T-helper 2 cell (primary cell): ENCODE data around the gene STAC3.

ENCODE experiments used
- DNase-seq, 5 experiments: peaks; one replicate each; pipeline versions ENCODE4 v3.0.0 to v3.0.0-alpha.2; 2012 to 2022

Gene STAC3

DNA sequence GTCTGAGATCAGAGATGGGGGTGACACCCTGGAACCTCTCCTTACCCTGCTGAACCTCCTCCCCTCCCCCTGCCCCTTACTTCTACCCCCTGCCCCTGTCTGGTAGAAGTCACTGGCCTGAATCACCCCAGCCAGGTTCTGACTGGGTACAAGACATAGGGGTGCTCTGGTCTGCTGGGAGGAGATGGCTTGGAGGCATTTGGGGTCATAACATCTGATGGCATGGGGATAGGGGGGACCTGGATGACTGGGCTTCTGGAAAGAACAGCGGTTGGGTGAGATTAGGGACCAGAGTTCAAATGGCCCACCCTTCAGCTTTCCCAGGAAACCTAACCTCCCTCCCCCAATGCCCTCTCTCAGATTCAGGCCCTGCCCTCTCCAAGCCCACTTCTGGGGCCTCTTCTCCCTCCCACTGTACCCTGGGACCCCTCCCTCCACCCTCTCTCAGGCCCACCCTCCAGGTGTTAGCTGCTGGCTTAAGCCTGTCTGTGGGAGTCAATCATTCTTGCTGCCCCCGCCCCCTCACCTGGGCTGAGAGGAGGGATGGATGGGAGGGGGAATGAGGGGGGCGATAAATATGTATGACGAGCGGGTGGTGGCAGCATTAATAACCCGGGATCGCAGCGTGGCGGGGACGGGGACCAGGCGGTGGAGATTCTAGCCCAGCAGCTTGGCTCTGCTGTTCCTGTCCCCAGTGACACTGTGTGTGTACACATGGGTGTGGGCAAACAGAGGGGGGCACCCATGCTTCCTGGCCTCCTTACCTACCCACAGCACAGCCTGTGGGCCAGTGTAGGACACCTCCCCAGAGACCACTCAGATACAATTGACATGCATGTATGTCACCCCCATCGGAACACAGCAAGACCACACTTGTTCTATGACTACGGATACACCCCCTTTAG, 28.4 kb downstream of the STAC3 start:
- DNase-seq: no peak

DNA sequence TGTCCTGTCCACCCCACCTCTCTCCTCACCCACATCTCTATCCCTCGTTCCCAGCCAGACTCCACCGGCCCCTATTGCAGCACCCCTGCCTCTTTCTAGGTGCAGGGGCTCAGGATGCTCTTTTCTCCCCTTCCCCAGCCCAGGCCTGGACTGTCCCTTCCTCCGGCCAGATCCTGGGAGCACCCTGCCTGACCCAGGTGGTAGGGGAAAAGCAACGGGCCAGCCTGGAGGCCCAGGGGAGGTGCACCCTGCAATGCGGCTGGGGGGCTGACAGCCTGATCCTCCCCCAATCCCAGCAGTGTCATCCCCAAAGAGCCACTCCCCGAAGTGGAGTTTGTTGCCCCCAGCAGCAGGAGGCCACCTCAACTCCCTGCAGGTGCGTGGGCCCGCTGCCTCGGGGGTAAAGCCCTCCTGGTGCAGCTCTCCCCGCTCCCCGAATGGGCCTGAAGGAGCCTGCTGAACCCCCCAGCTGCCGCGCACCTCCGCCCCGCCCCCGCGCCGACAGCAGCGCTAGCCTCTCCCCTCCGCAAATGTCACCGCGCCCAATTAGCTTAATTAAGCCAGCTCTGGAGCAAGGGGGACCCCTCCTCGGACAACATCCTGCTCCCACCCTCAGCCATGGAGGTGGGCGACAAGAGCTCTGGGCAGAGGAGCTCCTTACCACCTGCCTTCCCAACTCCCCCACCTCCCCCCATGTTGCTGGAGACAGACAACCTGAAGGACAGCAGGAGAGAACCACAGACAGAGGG, 29.6 kb downstream of the STAC3 start:
- DNase-seq: no peak

DNA sequence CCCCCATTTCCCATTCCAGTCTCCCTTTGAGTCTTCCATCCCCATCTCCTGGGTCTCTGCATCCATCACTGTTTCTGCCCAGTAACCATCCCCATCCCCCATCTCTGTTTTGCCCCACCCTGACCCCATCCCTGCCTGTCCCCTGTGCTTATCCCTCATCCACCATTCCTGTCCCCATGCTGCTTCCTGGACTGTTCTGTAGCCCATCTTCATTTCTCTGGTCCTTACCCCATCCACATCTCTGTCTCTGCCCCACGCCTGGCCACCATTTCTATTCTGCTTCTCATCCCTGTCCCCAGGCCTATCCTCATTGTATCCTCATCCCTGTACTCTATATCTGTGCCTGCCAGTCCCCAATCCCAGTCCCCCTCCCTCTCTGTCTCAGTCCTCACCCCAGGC, 30.2 kb downstream of the STAC3 start:
- no peak for DNase-seq

DNA sequence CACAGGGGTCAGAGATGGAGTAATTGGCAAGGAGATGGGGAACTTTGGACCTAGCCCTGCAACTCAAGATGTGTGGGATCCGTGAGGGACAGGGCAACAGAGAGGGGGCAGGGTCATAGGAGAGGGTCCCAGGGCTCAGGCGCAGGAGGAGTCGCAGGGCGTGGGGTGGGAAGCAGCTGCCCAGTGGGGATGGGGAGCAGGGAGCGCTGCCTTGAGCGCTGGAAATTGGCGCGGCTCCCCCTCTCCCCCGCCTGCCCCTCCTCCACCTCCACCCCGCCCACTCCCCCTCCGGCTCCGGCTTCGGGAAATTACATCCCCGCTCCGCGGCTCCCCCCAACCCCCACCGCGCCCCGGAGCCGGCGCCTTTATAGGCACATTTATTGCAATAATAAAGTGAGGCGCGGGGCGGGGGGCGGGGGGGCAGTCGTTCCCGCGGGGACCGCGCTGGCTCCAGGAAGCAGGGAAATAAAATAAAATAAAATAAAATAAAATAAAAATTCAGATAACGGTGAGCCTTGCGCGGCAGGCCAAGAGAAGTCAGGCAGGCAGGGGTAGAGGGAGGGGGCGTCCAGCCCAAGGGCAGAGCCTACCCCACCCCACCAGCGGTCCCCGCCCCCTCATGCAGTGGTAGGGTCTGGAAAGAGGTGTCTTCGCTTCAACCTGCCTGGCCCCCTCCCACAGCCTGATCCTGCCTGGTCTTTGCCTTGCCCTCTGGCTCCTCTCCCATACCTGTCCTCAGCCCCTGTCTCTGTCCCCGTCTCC, 30.8 kb downstream of the STAC3 start:
- DNase-seq: no peak

- DNase-seq: no peak
These were observed 31.6 kb downstream of the STAC3 start for GRCh38 chr12:57219205-57219992.

DNA sequence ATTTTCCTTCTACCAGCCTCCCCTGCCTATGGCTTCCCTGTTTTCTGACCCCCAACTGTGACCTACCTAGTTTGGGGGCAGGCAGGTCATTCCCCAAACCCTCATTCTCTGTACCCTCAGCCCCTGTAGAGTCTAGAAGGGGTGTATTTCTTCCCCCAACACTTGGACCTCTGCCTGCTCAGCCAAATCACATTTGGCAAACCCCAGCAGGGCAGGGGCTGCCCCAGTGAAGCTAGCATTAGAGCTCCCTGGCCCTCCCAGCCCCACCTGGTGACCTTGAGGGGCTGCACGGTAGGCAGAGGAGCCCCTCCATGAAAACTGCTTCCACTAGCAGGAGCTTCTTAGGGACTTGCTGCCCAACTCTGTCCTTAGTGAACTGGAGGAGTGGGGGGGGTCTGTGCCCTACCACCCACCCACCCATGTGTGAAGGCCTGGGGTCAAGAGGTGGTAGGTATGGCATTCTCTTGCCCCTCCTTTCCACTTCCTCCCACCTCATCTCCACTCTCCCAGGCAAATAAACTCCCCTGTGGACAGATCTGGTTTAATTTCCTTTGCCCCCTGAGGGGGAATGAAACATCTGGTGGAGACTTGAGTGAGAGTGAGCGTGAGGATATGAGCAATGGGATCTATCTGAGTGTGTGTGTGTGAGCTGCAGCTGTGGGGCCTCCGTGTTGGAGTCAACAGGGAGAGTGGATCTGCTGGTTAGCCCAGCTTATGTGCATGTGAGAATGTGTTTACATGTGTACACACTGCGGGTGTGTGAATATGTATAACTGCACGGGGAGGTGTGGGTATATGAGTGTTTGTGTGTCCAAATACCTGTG, 32.7 kb downstream of the STAC3 start:
- DNase-seq: no peak

DNA sequence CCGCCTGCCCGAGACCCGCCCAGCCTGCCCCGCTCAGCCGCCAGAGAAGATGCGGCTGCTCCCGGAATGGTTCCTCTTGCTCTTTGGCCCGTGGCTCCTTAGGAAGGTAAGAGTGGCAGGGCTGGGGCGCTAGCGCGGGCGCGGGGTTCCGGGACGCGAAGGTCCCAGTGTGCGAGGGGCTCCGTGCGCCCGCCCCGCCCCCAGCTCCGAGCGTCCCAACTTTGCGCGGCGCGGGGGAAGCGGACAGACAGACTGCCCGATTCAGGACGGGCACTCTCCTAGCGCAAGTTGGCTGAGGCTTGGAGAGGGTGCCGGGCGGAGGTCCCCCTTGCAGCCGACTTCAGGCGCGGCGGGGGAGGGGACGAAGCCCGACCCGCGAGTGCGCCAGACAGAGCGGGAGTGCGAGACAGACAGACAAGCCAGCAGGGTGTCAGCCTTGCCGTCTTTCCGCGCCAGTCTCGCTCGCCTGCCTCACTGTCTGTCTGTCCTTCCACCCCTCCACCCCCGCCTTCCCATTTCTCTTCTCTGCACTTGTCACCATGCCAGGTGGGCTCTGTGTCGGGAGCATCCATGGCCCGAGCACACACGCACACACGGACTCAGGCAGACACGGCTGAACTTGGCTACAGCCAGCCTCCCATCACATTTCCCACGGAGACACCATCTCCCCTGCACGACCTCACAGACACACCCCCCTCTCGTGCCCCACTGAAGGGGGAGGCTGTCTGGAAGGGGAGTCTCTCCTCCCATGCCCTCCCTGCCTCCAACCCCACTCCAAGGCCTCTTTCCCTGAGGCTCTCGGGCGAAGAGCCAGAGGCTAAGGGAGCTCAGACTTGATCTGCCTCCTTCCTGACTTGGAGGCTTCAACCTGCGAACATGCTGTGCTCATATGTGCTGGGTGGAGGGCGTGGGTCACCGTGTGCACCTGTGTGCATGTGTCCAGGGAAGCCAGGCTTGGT, 33.8 kb downstream of the STAC3 start:
- peak in 1 of 5 experiments; percentile 73 for DNase-seq

DNA sequence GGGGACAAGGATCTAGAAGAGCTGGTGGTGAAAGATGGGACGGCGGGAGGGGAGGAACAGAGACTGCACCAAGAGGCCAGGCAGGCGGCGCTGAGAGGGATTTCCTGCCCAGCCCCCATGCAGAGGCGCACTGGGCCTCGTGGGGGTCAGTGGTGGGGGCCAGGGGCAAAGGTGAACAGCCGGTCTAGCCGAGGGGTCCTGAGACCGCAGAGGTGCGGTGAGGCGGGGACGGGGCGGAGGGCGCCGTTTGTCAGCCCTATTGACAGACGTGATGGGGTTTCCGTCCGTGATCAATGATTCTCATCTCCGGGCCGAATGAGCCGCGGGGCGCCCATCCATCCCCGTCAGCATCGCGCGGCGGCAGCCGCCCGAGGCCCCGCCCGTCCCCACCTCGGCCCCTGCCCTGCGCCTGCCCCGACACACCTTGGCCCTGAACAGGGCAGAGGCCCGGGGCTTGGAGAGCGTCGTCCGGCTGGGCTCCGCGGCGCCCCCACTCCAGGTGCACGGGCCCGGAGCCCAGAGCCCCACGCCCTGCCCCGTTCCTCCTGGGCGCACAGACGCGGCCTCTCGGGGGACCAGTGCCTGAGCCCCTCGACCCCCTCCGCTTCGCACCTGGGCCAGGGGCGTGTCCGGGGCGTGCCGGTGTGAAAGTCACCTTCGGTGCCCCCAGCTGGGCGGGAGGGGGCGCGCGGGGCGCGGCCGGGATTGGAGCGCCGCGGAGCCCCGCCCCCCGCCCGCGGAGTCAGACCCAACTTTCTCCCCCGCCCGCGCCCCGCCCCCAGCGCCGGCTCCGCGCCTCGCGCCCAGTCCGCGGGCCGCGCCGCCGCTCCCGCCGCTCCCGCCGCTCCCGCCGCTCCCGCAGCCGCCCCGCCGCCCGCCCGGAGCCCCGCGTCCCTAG, 34.7 kb downstream of the STAC3 start, which contains the start of gene NXPH4:
NXPH4 (plus strand) TSS at position 781 of the 898 bp plus-strand sequence. CDS start 176 bp downstream, outside the sequence.
- peak in 4 of 5 experiments; percentile 24 to 55 (median 42) for DNase-seq

GRCh38 chr12:57215668-57216013, 35.3 kb downstream of the STAC3 start:
- peak in 2 of 5 experiments; percentile 64 to 76 for DNase-seq

GRCh38 chr12:57215065-57215464, 35.9 kb downstream of the STAC3 start:
- no peak for DNase-seq

DNA sequence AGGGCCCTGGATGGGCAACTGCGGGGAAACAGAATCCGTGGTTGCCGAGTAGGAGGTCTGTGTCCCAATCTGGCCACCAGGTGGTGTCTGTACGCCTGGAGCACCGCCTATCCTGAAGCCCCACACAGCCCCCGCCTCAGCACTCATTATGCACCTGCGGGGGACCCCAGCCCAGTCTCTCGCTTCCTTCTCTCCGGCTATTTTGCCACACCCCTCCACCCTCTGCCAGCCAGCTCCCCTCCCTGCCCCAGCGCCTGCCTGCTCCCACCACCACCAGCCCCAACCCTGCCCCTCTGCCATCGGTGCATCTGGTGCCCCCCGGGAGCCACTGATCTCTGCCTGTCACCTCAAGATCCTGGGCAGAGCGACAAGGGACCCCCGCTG, 36.6 kb downstream of the STAC3 start:
- DNase-seq: peak; percentile 33 to 68 (median 55)

- no peak for DNase-seq
These were observed 37.1 kb downstream of the STAC3 start for GRCh38 chr12:57213763-57214397.

DNA sequence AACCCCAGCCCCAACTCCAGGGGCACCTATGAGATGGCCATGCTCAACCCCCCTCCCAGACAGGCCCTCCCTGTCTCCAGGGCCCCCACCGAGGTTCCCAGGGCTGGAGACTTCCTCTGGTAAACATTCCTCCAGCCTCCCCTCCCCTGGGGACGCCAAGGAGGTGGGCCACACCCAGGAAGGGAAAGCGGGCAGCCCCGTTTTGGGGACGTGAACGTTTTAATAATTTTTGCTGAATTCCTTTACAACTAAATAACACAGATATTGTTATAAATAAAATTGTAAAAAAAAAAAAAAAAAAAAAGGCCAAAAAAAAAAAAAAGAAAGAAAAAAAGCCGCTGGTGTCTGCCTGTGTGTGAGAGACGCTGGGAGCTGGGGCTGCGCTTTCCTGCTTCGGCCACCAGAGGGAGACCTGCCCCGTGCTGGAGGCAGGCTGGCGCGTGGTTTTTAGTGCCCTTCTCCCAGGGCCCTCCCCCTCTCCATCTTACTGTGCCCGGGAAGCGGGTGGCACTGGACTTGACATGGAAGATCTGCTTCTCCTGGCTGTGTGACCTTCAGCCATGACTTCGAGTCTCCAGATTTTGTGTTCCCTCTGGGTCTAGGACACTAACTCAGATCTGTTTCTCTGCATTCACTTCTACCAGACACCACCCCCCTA, 37.8 kb downstream of the STAC3 start:
- DNase-seq: peak; percentile 67 to 79 (median 76)

DNA sequence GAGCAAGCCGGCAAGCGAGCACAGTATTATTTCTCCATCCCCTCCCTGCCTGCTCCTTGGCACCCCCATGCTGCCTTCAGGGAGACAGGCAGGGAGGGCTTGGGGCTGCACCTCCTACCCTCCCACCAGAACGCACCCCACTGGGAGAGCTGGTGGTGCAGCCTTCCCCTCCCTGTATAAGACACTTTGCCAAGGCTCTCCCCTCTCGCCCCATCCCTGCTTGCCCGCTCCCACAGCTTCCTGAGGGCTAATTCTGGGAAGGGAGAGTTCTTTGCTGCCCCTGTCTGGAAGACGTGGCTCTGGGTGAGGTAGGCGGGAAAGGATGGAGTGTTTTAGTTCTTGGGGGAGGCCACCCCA, 38.3 kb downstream of the STAC3 start:
- no peak for DNase-seq

- DNase-seq: no peak
These were observed 38.9 kb downstream of the STAC3 start for GRCh38 chr12:57211791-57212700.

GRCh38 chr12:57210926-57211692, 39.9 kb downstream of the STAC3 start:
- DNase-seq: no peak
